Kidney (tissue), 14 donors: Measurements from ENCODE around the gene ANKRD42. TPM values are rescaled to one million over a fixed set of nuclear protein-coding genes. Genes with fewer than 3 reads are reported as not detected.

Experiments
- DNase-seq, 5 donors: peaks; one replicate each; pipeline ENCODE4 v3.0.0-alpha.2; 2013 to 2020
- FAIRE-seq: peaks from 2 replicates; lab custom pipeline; 2012; peaks lifted over from hg19 to GRCh38; lab: Jason Lieb, UNC
- H3K27ac ChIP-seq, 2 donors: one replicate each; pipeline ENCODE4 v1.7.0; 2013; ENCODE audit warnings: low read depth in 2 of 2, low read length in 2 of 2, inconsistent platforms in 1 of 2
- H3K27me3 ChIP-seq: one replicate; pipeline ENCODE4 v1.7.1; 2013; ENCODE audit warnings: low read length, inconsistent platforms; ENCODE audit not compliant: control insufficient read depth, insufficient read depth
- H3K36me3 ChIP-seq, 3 donors: one replicate each; pipeline versions ENCODE4 v1.7.0 to v1.7.1; 2013; ENCODE audit warnings: low read length in 3 of 3, control low read depth in 1 of 3, inconsistent platforms in 1 of 3; ENCODE audit not compliant: insufficient read depth in 3 of 3, control insufficient read depth in 2 of 3
- H3K4me1 ChIP-seq, 3 donors: one replicate each; pipeline versions ENCODE4 v1.7.0 to v1.7.1; 2013; ENCODE audit warnings: low read length in 3 of 3, inconsistent platforms in 1 of 3, low read depth in 1 of 3; ENCODE audit not compliant: control insufficient read depth in 2 of 3, insufficient read depth in 2 of 3
- H3K4me3 ChIP-seq, 3 donors: one replicate each; pipeline versions ENCODE4 v1.7.0 to v1.8.1; 2013; ENCODE audit warnings: low read length in 3 of 3, control low read depth in 1 of 3, inconsistent platforms in 1 of 3
- H3K9ac ChIP-seq, 3 donors: one replicate each; pipeline versions ENCODE4 v1.7.0 to v1.7.1; 2013; ENCODE audit warnings: low read length in 3 of 3, control low read depth in 1 of 3, inconsistent platforms in 1 of 3
- H3K9me3 ChIP-seq, 3 donors: one replicate each; pipeline versions ENCODE4 v1.7.0 to v1.7.1; 2013; ENCODE audit warnings: low read length in 3 of 3, control low read depth in 1 of 3, inconsistent platforms in 1 of 3; ENCODE audit not compliant: control insufficient read depth in 2 of 3, insufficient read depth in 1 of 3
- CTCF ChIP-seq: IDR thresholded peaks from 3 replicates; pipeline ENCODE4 v1.5.1; 2012; ENCODE audit warnings: mild to moderate bottlenecking, moderate library complexity, borderline replicate concordance; ENCODE audit not compliant: insufficient read depth; ENCODE audit errors: extremely low read depth
- intact Hi-C: fragments of 100-400 bp; cut with DNase I; formaldehyde crosslinking; loops from one replicate; pipeline ENCODE4 v1.11.1; 2022
- polyA plus RNA-seq: library from polyadenylated mRNA; stranded (reverse); fragments of 350-450 nt; fragmentation: Illumina TruSeq; extraction: RNeasy Lipid Tissue Mini Kit (QIAGEN cat#74804); gene quantifications from one replicate; pipeline ENCODE4 v1.2.3, GENCODE V29; 2014; ENCODE audit warnings: low read depth, low replicate concordance; ENCODE audit not compliant: insufficient read depth
- total RNA-seq: library from RNA; stranded (reverse); fragmentation: NEBNext Ultra II Directional; extraction: Animal tissue kit (Norgen Biotek cat#: 25700); gene quantifications from one replicate; pipeline ENCODE4 v1.2.1, GENCODE V29; 2021
- donor health status: control.
- donor health status: control.
- donor health status: control.
- donor health status: control.
- donor health status: control.
- donor health status: DM: yes; HTN: yes; CAD: no.
- donor health status: Normal renal cell carcinoma (clear cell type).

The ANKRD42 gene
- total and polyA plus RNA-seq, 2 donors from 2014 or later = 12.1 to 22.5 TPM

GRCh38 chr11:83249445-83249844 is 55.9 kb downstream of the ANKRD42 start:
- no peak for DNase-seq

GRCh38 chr11:83249972-83250593 is 56.6 kb downstream of the ANKRD42 start:
- peak; percentile 52 for TF ChIP-seq CTCF
- Histone ChIP-seq H3K4me1 (no peaks in the 10 kb centered on the region), H3K36me3 (peaks cover 0 to 3% (median 2%) of the 10 kb centered on the region in 3 donors), H3K4me3 (no peak overlapping the region), H3K27me3 (no peaks in the 10 kb centered on the region), H3K27ac (no peak overlapping the region), H3K9me3 (no peaks in the 10 kb centered on the region), H3K9ac (no peak overlapping the region)
- FAIRE-seq = peak; percentile 70
- intact Hi-C loops = no loop called here
- DNase-seq = peak in 2 of 5 donors; percentile 33 to 67

More at GRCh38 chr11:83249445-83249844, 55.9 kb downstream of the ANKRD42 start:
- Histone ChIP-seq H3K36me3 (peaks cover 0 to 3% (median 2%) of the 10 kb centered on the region in 3 donors), H3K9ac (no peak overlapping the region), H3K9me3 (no peaks in the 10 kb centered on the region), H3K27ac (no peak overlapping the region), H3K27me3 (no peaks in the 10 kb centered on the region), H3K4me1 (no peaks in the 10 kb centered on the region), H3K4me3 (no peak overlapping the region)
- intact Hi-C loops = no loop called here
- no peak for TF ChIP-seq CTCF
- no peak for FAIRE-seq

DNA sequence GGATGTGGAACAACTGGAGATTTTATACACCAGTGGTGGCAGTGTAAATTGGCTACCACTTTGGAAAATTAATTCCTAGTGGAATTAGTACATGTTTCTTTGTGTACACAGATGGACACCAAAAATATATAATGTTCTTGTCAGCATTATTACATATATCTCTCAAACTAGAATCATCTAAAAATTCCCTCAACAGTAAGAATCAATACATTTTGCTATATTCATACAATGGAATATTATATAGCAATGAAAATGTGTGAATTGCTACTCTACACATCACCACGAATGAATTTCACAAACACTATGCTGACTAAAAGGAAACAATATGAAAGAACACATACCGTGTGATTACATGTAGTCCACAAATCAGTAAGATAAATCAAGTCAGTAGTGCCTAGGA is 58.8 kb downstream of the ANKRD42 start:
- no peak overlapping the region for H3K27ac ChIP-seq
- H3K9ac ChIP-seq = no peak overlapping the region
- no peaks in the 10 kb centered on the region for H3K27me3 ChIP-seq
- FAIRE-seq (no peak), DNase-seq (no peak)
- intact Hi-C loops = no loop called here
- H3K36me3 ChIP-seq = peaks cover 0 to 2% (median 0%) of the 10 kb centered on the region in 3 donors
- no peaks in the 10 kb centered on the region for H3K4me1 ChIP-seq
- no peak for TF ChIP-seq CTCF
- no peaks in the 10 kb centered on the region for H3K9me3 ChIP-seq
- no peak overlapping the region for H3K4me3 ChIP-seq
